Activated CD4-positive, alpha-beta memory T cell treated with anti-CD3 and anti-CD28 coated beads for 36 hours (primary cell): ENCODE measurements around the gene SLC22A17. TPM values are rescaled to one million over a fixed set of nuclear protein-coding genes. Genes with fewer than 3 reads are reported as not detected.

Source experiments
- CTCF ChIA-PET: fragments of 350-600 bp; sonication (Branson Sonifier 250); formaldehyde crosslinking; loops from one replicate; lab custom pipeline; 2021; ENCODE audit warnings: antibody characterized with exemption, inconsistent platforms; lab: Charles Lee
- POLR2A ChIA-PET: fragments of 350-600 bp; sonication (Branson Sonifier 250); formaldehyde crosslinking; loops from one replicate; lab custom pipeline; 2021; ENCODE audit warnings: antibody characterized with exemption; lab: Charles Lee
- DNase-seq: peaks from one replicate; pipeline ENCODE4 v3.0.0-alpha.2; 2020
- H3K27ac Mint-ChIP-seq: one replicate; pipeline ENCODE4 v1.8.0; 2021; ENCODE audit warnings: mixed read lengths
- H3K27me3 Mint-ChIP-seq: one replicate; pipeline ENCODE4 v1.8.0; 2021; ENCODE audit warnings: mixed read lengths
- H3K36me3 Mint-ChIP-seq: one replicate; pipeline ENCODE4 v1.8.0; 2021; ENCODE audit warnings: mixed read lengths
- H3K4me1 Mint-ChIP-seq: one replicate; pipeline ENCODE4 v1.8.0; 2021; ENCODE audit warnings: low read depth, mixed read lengths
- H3K4me3 Mint-ChIP-seq: one replicate; pipeline ENCODE4 v1.8.0; 2021; ENCODE audit warnings: mild to moderate bottlenecking, mixed read lengths
- H3K9me3 Mint-ChIP-seq: one replicate; pipeline ENCODE4 v1.8.0; 2021; ENCODE audit warnings: mixed read lengths
- intact Hi-C: fragments of 100-400 bp; cut with micrococcal nuclease; formaldehyde crosslinking; loops from one replicate; pipeline ENCODE4 v1.15.1; 2023
- total RNA-seq, 2 experiments: library from RNA; stranded (reverse); gene quantifications; one replicate each; pipeline ENCODE4 v1.2.3, GENCODE V29; 2021

The SLC22A17 gene
- total RNA-seq, 2 experiments from 2014 or later, result 4.4 to 4.8 TPM

DNA sequence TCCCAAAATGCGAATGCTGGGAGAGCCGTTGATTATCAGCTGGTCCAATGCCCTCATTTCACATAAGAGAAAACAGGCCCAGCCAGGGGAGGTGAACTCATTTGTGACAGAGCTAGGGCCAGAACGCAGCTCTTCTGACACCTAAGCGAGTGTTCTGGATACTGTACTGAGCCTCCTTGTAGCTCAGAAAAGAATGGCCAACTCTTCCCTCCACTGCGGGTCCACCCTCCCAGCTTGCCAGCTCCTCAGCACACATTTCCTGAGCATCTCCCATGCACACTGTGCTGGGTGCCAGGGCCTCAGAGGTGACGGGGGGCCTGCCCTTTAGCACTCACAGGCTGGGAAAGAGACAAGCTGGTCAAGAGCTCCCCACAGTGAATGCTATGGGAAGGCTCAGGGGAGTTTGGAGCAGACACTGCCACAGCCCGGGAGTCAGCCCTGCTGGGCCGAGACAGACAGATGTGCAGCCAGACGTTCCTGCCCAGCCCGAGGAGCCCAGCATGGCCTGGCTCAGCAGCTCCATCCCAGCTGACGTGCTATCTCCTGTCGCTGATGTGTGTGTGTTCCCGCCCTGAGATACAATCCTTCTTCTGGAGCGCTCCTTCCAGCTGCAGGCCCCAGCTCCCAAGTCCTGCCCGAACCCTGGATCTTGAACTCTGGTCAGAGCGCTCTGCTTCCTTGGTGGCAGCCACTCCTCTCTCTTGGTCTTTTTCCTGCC lies 27.7 kb upstream of the SLC22A17 start:
- ChIA-PET CTCF (interaction anchor here (0.7 to 6.1 kb wide), 43 partner anchors 9 to 281 kb away, joined by 3 to 108 read pairs (median 5); partner anchors contain the start of genes PABPN1, PPP1R3E and SLC22A17), POLR2A (interaction anchor here (0.9 to 1.0 kb wide), 2 partner anchors 53 to 55 kb away, joined by 3 read pairs; no protein-coding TSS in a partner anchor)
- H3K4me3 Mint-ChIP-seq, result no peak overlapping the region
- H3K27me3 Mint-ChIP-seq, result peaks cover 7% of the 10 kb centered on the region
- no peaks in the 10 kb centered on the region for H3K36me3 Mint-ChIP-seq
- DNase-seq, result no peak
- no peaks in the 10 kb centered on the region for H3K9me3 Mint-ChIP-seq
- H3K4me1 Mint-ChIP-seq, result no peaks in the 10 kb centered on the region
- H3K27ac Mint-ChIP-seq, result no peak overlapping the region
- intact Hi-C loops, result loop anchor here (1.0 kb wide), 2 partner anchors 52 to 115 kb away; no protein-coding TSS in a partner anchor

DNA sequence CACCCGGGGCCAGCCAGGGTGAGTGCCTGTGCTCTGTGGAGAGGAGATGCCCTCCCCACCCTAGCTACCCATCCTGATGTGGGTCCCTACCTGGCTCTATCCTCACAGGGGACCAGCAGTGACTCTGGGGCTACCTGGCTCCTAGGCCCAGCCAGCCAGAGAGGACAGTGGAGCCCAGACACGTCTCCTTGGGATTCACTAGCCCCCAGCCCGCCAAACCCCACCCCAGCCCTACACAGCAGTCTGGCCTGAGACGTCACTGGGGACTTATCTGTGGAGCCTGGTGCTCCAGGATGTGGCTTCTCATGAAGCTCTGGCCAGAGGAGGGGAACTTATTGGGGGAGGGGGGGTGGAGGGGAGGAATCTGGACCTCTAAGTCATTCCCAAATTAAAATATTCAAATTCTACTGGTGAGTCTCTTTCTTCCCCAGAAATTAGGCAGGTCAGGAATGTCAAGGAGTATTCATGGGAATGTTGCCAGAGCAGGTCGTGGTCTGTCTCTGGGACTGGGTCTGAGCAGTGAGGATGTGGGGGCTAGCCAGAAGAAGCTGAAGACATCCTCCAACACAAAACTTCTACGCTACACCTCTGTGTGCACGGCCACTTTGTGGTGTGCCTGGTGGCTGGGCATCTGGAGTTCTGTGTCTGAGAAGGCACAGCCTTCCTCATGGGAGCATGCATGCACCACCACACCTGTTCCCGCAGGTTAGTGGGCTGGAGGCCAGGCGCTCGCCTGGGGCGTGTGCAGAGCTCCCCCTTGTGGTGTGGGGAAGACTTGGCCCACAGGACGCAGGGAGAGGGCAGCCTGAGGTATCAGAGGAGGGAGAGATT lies 26.9 kb upstream of the SLC22A17 start:
- DNase-seq, result peak; percentile 73
- no peak overlapping the region for H3K4me3 Mint-ChIP-seq
- ChIA-PET POLR2A (interaction anchor here (0.9 to 1.7 kb wide), 2 partner anchors 53 kb away, joined by 3 to 5 read pairs; no protein-coding TSS in a partner anchor), CTCF (interaction anchor here (0.7 to 6.1 kb wide), 43 partner anchors 9 to 280 kb away, joined by 3 to 108 read pairs (median 5); partner anchors contain the start of genes PABPN1, PPP1R3E and SLC22A17)
- no peak overlapping the region for H3K27ac Mint-ChIP-seq
- H3K36me3 Mint-ChIP-seq, result no peaks in the 10 kb centered on the region
- intact Hi-C loops, result loop anchor here (1.0 kb wide), 2 partner anchors 51 to 114 kb away; no protein-coding TSS in a partner anchor
- H3K27me3 Mint-ChIP-seq, result peaks cover 7% of the 10 kb centered on the region
- H3K4me1 Mint-ChIP-seq, result no peaks in the 10 kb centered on the region
- no peaks in the 10 kb centered on the region for H3K9me3 Mint-ChIP-seq

DNA sequence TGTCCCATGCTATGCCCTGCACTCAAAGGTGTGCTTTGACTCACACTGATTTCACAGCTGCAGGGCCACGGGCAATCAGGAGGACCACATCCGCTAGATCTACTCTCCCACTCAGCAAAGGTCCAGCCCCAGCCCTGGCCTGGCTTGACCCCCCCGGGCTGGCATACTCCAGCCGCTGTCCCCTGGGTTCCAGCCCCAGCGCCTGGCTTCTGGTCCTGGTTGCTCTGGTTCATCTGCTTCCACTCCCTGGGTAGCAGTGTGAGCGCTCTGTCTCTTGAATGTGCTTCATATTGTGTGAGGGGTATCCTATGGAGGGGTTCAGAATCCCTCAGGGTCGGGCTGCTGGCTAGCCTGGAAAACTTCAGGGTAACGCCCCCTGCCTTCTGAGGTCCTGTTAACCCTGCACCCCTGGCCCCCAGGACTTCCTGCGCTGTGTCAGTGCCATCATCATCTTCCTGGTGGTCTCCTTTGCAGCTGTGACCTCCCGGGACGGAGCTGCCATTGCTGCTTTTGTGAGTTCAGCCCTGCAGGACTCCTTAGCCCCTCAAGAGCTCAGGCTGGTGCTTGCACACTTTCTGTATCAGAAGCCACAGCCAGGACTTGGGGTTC lies 26.0 kb upstream of the SLC22A17 start:
- Mint-ChIP-seq H3K4me1 (no peaks in the 10 kb centered on the region), H3K4me3 (no peak overlapping the region), H3K27me3 (peaks cover 7% of the 10 kb centered on the region), H3K27ac (no peak overlapping the region), H3K9me3 (no peaks in the 10 kb centered on the region), H3K36me3 (no peaks in the 10 kb centered on the region)
- no peak for DNase-seq
- POLR2A ChIA-PET, result interaction anchor here (1.7 kb wide), 1 partner anchor 52 kb away, joined by 5 read pairs; no protein-coding TSS in a partner anchor
- intact Hi-C loops, result no loop called here
- CTCF ChIA-PET, result interaction anchor here (1.6 to 6.1 kb wide), 7 partner anchors 8 to 258 kb away, joined by 3 to 108 read pairs (median 9); no protein-coding TSS in a partner anchor

DNA sequence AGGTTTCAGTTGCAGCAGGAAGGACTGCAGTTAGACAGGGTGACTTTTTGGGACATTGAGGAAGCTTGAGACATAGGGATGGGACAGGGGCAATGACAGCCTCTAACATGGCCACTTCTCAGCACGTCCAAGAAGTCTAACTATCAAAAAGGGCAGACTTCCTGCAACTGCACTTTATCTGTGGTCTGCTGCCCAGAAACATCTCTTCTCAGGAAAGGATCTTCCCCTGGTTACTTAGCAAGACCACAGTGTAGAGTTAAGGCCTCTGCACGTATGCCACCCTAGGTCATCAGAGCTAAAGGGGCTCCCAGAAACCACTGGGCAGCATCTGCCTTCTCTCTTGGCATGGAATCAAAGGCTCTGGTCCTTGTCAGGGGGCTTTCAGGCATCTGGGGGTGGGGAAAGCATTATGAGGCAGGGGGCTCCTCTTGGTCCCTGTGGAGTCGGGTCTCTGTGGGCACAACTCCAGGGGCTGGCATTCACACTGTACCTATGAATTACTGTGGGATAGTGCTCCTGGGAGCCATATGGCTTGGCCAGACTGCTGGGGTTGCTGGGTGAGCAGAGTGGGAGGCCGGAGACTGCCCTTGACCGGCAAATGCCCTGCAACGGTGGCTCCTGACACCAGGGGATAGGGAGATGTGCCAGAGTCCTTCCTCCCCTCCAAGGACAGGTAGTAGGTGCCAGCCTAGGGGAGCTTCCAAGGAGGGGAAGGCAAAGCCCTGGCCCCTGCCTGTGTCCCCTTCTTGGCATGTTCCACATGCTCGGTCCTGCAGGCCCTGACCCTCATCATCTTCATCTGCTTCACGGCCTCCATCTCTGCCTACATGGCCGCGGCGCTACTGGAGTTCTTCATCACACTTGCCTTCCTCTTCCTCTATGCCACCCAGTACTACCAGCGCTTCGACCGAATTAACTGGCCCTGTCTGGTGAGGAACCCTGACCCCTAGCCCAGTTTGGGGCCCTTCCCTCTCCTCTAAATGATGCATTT lies 25.2 kb upstream of the SLC22A17 start:
- no peak overlapping the region for H3K4me3 Mint-ChIP-seq
- no peak overlapping the region for H3K27ac Mint-ChIP-seq
- ChIA-PET CTCF (interaction anchor here (1.2 to 6.1 kb wide), 3 partner anchors 7 to 50 kb away, joined by 3 to 108 read pairs (median 21); no protein-coding TSS in a partner anchor), POLR2A (interaction anchor here (1.7 kb wide), 1 partner anchor 51 kb away, joined by 5 read pairs; no protein-coding TSS in a partner anchor)
- intact Hi-C loops, result no loop called here
- no peaks in the 10 kb centered on the region for H3K36me3 Mint-ChIP-seq
- H3K27me3 Mint-ChIP-seq, result peaks cover 7% of the 10 kb centered on the region
- DNase-seq, result no peak
- no peaks in the 10 kb centered on the region for H3K9me3 Mint-ChIP-seq
- no peaks in the 10 kb centered on the region for H3K4me1 Mint-ChIP-seq

DNA sequence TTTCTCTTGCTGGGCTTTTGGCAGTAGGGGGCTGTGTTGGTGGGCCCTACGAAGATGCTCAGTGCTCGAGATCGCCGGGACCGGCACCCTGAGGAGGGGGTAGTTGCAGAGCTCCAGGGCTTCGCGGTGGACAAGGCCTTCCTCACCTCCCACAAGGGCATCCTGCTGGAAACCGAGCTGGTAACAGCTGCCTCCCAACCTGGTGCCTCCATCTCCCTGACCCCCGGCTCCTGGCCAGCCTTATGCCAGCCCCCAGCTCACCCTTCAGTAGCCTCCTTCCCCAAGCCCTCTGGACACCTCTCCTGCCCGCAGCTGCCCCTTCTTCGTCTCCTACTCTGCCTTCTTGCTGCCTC lies 24.5 kb upstream of the SLC22A17 start:
- Mint-ChIP-seq H3K27ac (no peak overlapping the region), H3K4me3 (no peak overlapping the region), H3K36me3 (no peaks in the 10 kb centered on the region), H3K9me3 (no peaks in the 10 kb centered on the region), H3K4me1 (no peaks in the 10 kb centered on the region), H3K27me3 (peaks cover 7% of the 10 kb centered on the region)
- intact Hi-C loops, result no loop called here
- CTCF ChIA-PET, result interaction anchor here (1.2 kb wide), 1 partner anchor 9 kb away, joined by 3 read pairs; no protein-coding TSS in a partner anchor
- POLR2A ChIA-PET, result no interaction called here
- no peak for DNase-seq

DNA sequence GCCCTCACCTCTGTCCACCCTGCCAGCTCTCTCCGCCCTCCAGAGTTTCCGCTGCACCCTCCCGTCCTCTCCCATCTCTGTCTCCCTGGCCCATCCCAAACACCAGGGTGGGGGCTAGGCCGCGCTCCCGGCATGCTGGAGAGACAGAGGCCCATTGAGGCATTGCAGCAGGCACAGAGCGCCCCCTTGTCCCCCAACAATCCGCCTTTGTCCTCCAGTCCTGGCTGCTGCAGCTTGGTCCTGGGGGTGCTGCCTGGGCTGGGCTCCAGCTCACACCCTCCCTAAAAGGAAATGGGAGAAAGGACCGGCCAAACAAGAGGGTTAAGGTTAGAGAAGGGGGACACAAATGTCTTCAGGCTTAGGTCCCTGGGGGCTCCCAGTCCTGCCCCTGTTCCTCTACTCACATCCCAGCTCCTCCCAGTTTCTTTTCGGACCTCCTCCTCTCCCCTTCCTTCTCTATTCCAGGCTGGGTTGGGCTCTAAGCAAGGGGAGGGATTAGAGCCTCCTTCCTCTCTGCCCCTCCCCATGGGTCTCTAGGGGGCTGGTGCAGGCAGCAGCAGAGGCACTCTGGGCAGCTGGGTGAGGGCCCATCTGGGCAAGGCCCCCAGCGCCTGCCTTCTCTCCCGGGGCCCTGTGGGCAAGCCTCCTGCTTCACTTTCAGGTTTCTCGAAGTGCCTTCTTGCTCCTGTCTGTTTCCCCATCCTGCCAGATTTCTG lies 24.0 kb upstream of the SLC22A17 start, which contains the start of gene CMTM5:
Gene CMTM5, plus strand, starts transcription at position 565 of the 716 bp plus-strand sequence. CDS start 206 bp downstream, outside the sequence.
- no peak for DNase-seq
- Mint-ChIP-seq H3K4me1 (no peaks in the 10 kb centered on the region), H3K36me3 (no peaks in the 10 kb centered on the region), H3K27me3 (peaks cover 7% of the 10 kb centered on the region), H3K4me3 (no peak within 1 kb of the TSS), H3K9me3 (no peaks in the 10 kb centered on the region), H3K27ac (no peak within 1 kb of the TSS)
- ChIA-PET POLR2A (no interaction called here), CTCF (interaction anchor here (1.0 to 1.2 kb wide), 2 partner anchors 9 to 255 kb away, joined by 3 to 4 read pairs; no protein-coding TSS in a partner anchor)
- intact Hi-C loops, result no loop called here

DNA sequence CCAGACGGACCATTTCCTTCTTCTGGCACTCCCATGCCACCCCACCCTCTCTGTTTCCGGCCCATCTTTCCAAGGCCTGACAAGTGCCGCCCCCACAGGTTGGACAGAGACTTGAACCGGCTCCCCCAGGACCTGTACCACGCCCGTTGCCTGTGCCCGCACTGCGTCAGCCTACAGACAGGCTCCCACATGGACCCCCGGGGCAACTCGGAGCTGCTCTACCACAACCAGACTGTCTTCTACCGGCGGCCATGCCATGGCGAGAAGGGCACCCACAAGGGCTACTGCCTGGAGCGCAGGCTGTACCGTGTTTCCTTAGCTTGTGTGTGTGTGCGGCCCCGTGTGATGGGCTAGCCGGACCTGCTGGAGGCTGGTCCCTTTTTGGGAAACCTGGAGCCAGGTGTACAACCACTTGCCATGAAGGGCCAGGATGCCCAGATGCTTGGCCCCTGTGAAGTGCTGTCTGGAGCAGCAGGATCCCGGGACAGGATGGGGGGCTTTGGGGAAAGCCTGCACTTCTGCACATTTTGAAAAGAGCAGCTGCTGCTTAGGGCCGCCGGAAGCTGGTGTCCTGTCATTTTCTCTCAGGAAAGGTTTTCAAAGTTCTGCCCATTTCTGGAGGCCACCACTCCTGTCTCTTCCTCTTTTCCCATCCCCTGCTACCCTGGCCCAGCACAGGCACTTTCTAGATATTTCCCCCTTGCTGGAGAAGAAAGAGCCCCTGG lies 23.0 kb upstream of the SLC22A17 start:
- POLR2A ChIA-PET, result no interaction called here
- H3K36me3 Mint-ChIP-seq, result no peaks in the 10 kb centered on the region
- no peak overlapping the region for H3K27ac Mint-ChIP-seq
- no peak for DNase-seq
- intact Hi-C loops, result no loop called here
- H3K9me3 Mint-ChIP-seq, result no peaks in the 10 kb centered on the region
- CTCF ChIA-PET, result interaction anchor here (1.0 kb wide), 1 partner anchor 254 kb away, joined by 4 read pairs; no protein-coding TSS in a partner anchor
- peaks cover 2% of the 10 kb centered on the region for H3K27me3 Mint-ChIP-seq
- H3K4me3 Mint-ChIP-seq, result no peak overlapping the region
- H3K4me1 Mint-ChIP-seq, result no peaks in the 10 kb centered on the region

DNA sequence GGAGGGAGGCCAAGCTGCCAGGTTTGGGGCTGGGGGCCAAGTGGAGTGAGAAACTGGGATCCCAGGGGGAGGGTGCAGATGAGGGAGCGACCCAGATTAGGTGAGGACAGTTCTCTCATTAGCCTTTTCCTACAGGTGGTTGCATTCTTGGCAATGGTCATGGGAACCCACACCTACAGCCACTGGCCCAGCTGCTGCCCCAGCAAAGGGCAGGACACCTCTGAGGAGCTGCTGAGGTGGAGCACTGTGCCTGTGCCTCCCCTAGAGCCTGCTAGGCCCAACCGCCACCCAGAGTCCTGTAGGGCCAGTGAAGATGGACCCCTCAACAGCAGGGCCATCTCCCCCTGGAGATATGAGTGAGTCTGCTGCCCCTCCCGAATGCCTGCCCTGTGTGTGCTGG lies 20.4 kb upstream of the SLC22A17 start:
- Mint-ChIP-seq H3K4me1 (no peaks in the 10 kb centered on the region), H3K4me3 (no peak overlapping the region), H3K27ac (no peak overlapping the region), H3K27me3 (no peaks in the 10 kb centered on the region), H3K9me3 (no peaks in the 10 kb centered on the region), H3K36me3 (no peaks in the 10 kb centered on the region)
- intact Hi-C loops, result no loop called here
- POLR2A ChIA-PET, result no interaction called here
- DNase-seq, result no peak
- CTCF ChIA-PET, result no interaction called here

DNA sequence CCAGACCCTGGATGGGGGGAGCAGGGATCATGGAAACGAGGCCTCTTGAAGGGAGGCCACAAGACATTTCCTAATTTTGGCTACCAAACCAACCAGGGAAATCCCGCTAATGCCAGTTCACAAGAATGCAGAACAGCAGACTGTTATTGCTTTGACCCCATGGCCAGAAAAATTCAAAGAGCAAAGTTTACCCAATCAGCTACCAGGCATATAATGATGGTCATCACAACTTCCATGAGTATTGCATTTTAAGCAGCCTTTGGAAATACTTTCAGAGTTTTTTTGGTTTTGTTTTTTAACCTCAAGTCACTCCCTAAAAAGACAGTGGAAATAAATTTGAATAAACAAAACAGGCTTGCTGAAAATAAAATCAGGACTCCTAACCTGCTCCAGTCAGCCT lies 19.8 kb upstream of the SLC22A17 start, which contains the start of gene IL25:
Gene IL25, plus strand, starts transcription at position 301 of the 400 bp plus-strand sequence.
- POLR2A ChIA-PET, result no interaction called here
- H3K4me3 Mint-ChIP-seq, result no peak within 1 kb of the TSS
- no peak for DNase-seq
- CTCF ChIA-PET, result interaction anchor here (3.2 kb wide), 1 partner anchor 7 kb away, joined by 21 read pairs; no protein-coding TSS in a partner anchor
- H3K27ac Mint-ChIP-seq, result no peak within 1 kb of the TSS
- H3K27me3 Mint-ChIP-seq, result peaks cover 5% of the 10 kb centered on the region
- intact Hi-C loops, result no loop called here
- H3K36me3 Mint-ChIP-seq, result no peaks in the 10 kb centered on the region
- no peaks in the 10 kb centered on the region for H3K9me3 Mint-ChIP-seq
- no peaks in the 10 kb centered on the region for H3K4me1 Mint-ChIP-seq
